Astrocyte of the cerebellum (primary cell): ENCODE results near the gene AGAP2.

Source experiments
- DNase-seq: peaks from one replicate; pipeline ENCODE4 v3.0.0-alpha.2; 2011; ENCODE audit warnings: low read depth
- H3K4me3 ChIP-seq: 2 replicates; pipeline ENCODE4 v1.5.1; 2011; ENCODE audit warnings: mild to moderate bottlenecking, low read depth, low read length, moderate library complexity
- CTCF ChIP-seq: IDR thresholded peaks from 2 replicates; pipeline ENCODE4 v1.5.1; 2012; ENCODE audit warnings: low read length, low read depth, moderate library complexity, mild to moderate bottlenecking; ENCODE audit errors: missing control alignments
- in situ Hi-C: cut with HindIII; loops from 2 replicates; pipeline ENCODE4 v1.10.0; 2017; ENCODE audit warnings: low sequenced_read_pairs

The AGAP2 gene

GRCh38 chr12:57737467-57738460 lies 778 bp downstream of the AGAP2 start:
- peak; percentile 40 for TF ChIP-seq CTCF
- DNase-seq, result no peak
- in situ Hi-C loops, result no loop called here
- H3K4me3 ChIP-seq, result peak overlapping the region; percentile 29

DNA sequence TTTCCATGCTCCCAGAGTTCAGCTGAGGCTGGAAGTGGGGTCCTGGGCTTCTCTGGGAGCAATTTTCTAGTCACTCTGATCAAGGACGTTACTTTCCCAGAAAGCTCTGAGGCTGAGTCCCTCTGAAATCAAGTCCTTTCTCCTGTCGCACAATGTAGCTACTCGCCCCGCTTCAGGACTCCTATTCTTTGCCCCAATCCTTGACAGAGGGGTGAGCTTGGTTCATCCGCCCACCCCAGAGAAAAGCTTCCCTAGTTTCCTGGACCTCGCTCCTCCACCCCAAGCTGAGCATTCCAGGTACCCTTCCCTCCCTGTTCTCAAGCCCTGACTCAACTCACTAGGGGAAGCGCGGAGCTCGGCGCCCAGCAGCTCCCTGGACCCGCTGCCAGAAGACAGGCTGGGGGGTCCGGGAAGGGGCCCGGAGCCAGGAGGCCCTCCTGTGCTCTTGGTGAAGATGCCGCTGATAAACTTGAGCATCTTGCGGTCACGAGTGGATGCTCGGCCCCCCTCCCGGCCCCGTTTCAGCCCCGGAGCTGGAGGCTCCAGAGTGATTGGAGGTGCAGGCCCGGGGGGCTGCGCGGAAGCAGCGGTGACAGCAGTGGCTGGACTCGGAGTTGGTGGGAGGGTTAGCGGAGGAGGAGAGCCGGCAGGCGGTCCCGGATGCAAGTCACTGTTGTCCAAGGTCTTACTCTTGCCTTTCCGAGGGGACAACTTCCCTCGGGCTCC lies 1.6 kb downstream of the AGAP2 start:
- in situ Hi-C loops, result no loop called here
- DNase-seq, result no peak
- TF ChIP-seq CTCF, result no peak
- H3K4me3 ChIP-seq, result no peak overlapping the region

DNA sequence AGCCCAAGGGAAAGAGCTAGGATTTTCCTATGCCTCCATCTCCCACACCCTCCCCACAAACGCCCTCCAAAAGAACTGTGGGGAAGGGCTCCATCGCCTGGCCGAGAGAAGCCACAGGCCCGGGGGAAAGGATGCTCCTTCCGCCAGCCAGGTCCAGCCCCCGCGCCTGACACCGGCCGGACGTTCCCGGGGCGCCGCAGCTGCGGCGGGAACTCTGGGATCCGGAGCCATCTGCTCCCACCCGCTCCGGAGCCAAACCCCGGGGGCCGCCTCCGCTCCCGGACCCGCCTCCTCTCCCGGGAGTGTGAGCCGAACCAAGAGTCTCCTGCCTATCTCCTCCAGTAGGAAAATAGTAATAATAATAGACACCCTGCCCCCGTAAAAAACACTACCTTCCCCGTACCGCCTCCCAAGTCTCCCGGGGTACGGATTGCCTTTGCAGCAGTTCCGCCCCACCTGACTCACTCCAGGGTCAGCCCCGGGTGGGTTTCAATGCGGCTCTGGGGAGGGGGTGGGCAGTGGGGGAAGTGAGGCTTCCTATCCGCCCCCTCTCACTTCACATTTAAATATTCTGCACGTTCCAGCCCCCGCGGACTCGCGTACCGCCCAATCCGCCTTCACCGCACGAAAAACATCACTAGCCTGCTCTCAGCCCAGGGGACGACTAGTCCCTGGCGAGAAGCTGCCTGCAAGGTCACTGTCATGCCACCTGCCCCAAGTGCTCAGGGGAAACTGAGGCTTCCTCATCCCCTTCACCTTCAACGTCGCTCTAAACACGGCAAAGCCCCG lies 2.4 kb downstream of the AGAP2 start:
- TF ChIP-seq CTCF, result peak; percentile 37
- in situ Hi-C loops, result no loop called here
- no peak for DNase-seq
- H3K4me3 ChIP-seq, result peak overlapping the region; percentile 15

DNA sequence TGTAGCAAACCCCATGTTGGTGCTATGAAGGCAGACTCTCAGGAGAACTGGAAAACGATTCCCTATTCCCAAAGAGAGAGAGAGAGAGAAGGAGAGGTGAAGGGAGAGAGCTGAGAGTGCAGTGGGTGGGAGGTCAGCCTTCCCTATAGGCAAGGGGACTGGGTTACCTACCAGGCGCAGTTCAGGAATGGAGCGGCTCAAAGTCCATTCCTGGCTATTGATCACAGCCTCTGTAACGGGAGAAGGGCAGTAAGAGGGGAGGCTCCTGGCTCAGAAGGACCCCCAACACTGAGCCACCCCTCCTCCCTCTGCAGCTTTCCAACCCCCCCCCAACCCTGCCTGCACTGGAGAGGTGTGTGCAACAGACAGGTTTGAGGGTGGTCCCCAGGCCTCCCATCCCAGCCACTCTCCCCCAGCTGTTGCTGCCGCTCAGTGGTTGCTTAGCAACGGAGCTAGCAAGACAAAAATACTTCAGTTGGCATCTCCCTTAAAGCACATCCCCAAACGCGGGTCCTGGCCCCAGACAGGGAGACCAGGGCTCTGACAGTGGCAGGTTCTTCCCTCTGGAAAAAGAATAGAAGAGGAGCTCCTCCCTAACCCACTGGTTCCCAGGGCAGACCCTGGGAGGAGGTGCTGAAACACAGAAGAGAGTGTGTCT lies 3.2 kb downstream of the AGAP2 start:
- H3K4me3 ChIP-seq, result no peak overlapping the region
- in situ Hi-C loops, result no loop called here
- no peak for DNase-seq
- no peak for TF ChIP-seq CTCF

DNA sequence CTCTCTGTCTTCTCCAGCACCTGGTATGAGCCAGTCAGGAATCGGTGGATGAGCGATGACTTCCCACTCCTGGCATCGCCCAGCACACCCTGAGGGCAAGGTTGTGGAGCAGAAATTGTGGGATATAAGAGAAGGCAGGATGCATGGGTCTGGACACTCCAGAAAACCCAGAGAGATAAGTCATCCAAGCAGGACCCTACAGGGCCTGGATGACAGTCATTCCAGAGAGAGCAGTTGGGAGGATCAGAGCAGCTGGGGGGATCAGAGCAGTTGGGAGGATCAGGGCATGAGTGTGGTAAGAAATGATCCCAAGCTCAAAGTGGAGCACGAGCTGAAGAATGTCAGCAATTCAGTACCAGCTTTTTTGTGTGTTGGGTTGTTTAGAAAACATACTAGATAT lies 4.0 kb downstream of the AGAP2 start:
- H3K4me3 ChIP-seq, result no peak overlapping the region
- no peak for DNase-seq
- TF ChIP-seq CTCF, result no peak
- in situ Hi-C loops, result no loop called here
